WI38 (cell line): ENCODE data around the gene TGM4.
"Not testable (repeated sequence)": the region's sequence is repeated elsewhere in the genome, so short reads cannot be mapped to it uniquely, and the experiment has no call there.

Source experiments
- H3K4me3 ChIP-seq: 2 replicates; pipeline ENCODE4 v1.5.1; 2011; ENCODE audit warnings: low read depth, mild to moderate bottlenecking, control low read depth, low read length
- CTCF ChIP-seq: IDR thresholded peaks from 2 replicates; pipeline ENCODE4 v1.5.1; 2012; ENCODE audit warnings: low read depth, mild to moderate bottlenecking, control low read depth, low read length

Gene TGM4

GRCh38 chr3:44835684-44836083 is 38.7 kb upstream of the TGM4 start:
- no peak overlapping the region for H3K4me3 ChIP-seq
- TF ChIP-seq CTCF = no peak

- TF ChIP-seq CTCF = no peak
- H3K4me3 ChIP-seq = no peak overlapping the region
Measured at GRCh38 chr3:44842376-44842775, 32.0 kb upstream of the TGM4 start.

GRCh38 chr3:44845528-44846520 is 28.6 kb upstream of the TGM4 start:
- H3K4me3 ChIP-seq = no peak overlapping the region
- TF ChIP-seq CTCF = no peak

- no peak for TF ChIP-seq CTCF
- no peak overlapping the region for H3K4me3 ChIP-seq
Measured at GRCh38 chr3:44848634-44849033, 25.8 kb upstream of the TGM4 start.

GRCh38 chr3:44856663-44857062 is 17.7 kb upstream of the TGM4 start:
- not testable (repeated sequence) for H3K4me3 ChIP-seq

- TF ChIP-seq CTCF = no peak
- no peak overlapping the region for H3K4me3 ChIP-seq
Measured at GRCh38 chr3:44860117-44860516, 14.3 kb upstream of the TGM4 start.

- TF ChIP-seq CTCF = peak; percentile 19
- H3K4me3 ChIP-seq = peak within 1 kb of the TSS; percentile 73
Measured at GRCh38 chr3:44861412-44862225, 12.8 kb upstream of the TGM4 start, which contains the start of gene TMEM42. TSS of gene TMEM42 (plus strand) at chr3:44861912. CDS start at chr3:44861925, 13 bp downstream.
